OCI-LY1 (cell line): Measurements from ENCODE around the gene BET1.

Source experiments
- H2AFZ ChIP-seq: fragments of 200-600 bp; sonication (generic), shearing (Covaris generic); 2 replicates; pipeline ENCODE4 v1.6.0; 2014; ENCODE audit warnings: antibody characterized with exemption, mild to moderate bottlenecking, low read length
- H3F3A ChIP-seq: fragments of 200-600 bp; sonication (generic), shearing (Covaris generic); 2 replicates; pipeline ENCODE4 v1.6.0; 2014; ENCODE audit warnings: mild to moderate bottlenecking, antibody characterized with exemption, low read length, moderate library complexity; ENCODE audit not compliant: insufficient read depth
- H3K27ac ChIP-seq: fragments of 200-600 bp; sonication (generic); 2 replicates; pipeline ENCODE4 v1.5.1; 2014; ENCODE audit warnings: low read length, mixed run types, mild to moderate bottlenecking, low read depth; ENCODE audit not compliant: poor library complexity, severe bottlenecking
- H3K27me3 ChIP-seq: fragments of 200-600 bp; sonication (generic); 2 replicates; pipeline ENCODE4 v1.6.0; 2014; ENCODE audit warnings: antibody characterized with exemption, mild to moderate bottlenecking, low read length, moderate library complexity; ENCODE audit not compliant: insufficient read depth
- H3K36me3 ChIP-seq: fragments of 200-600 bp; sonication (generic); 2 replicates; pipeline ENCODE4 v1.6.1; 2014; ENCODE audit warnings: mild to moderate bottlenecking, antibody characterized with exemption, low read length, moderate library complexity, mixed read lengths; ENCODE audit not compliant: insufficient read depth
- H3K4me1 ChIP-seq: fragments of 200-600 bp; sonication (generic); 2 replicates; pipeline ENCODE4 v1.5.1; 2014; ENCODE audit warnings: mild to moderate bottlenecking, low read length, moderate library complexity; ENCODE audit not compliant: insufficient read depth, severe bottlenecking
- H3K4me2 ChIP-seq: fragments of 200-600 bp; sonication (generic), shearing (Covaris generic); 2 replicates; pipeline ENCODE4 v1.6.1; 2014; ENCODE audit warnings: low read length
- H3K4me3 ChIP-seq: fragments of 200-600 bp; sonication (generic); 2 replicates; pipeline ENCODE4 v1.5.1; 2014; ENCODE audit warnings: low read length, low read depth, mild to moderate bottlenecking, mixed read lengths; ENCODE audit not compliant: poor library complexity, severe bottlenecking
- H3K79me2 ChIP-seq: fragments of 200-600 bp; shearing (Covaris generic); 2 replicates; pipeline ENCODE4 v1.6.1; 2016; ENCODE audit warnings: mixed run types, low read length, mixed read lengths; ENCODE audit not compliant: insufficient read depth
- H3K9ac ChIP-seq: fragments of 200-600 bp; sonication (generic), shearing (Covaris generic); 2 replicates; pipeline ENCODE4 v1.6.1; 2014; ENCODE audit warnings: mild to moderate bottlenecking, low read length, mixed read lengths
- H3K9me2 ChIP-seq: fragments of 200-600 bp; sonication (generic), shearing (Covaris generic); 2 replicates; pipeline ENCODE4 v1.6.1; 2014; ENCODE audit warnings: low read depth, mild to moderate bottlenecking, low read length, mixed read lengths
- H3K9me3 ChIP-seq: fragments of 200-600 bp; shearing (Covaris generic); 2 replicates; pipeline ENCODE4 v1.6.1; 2014; ENCODE audit warnings: low read length, mixed read lengths
- H4K20me1 ChIP-seq: fragments of 200-600 bp; sonication (generic), shearing (Covaris generic); 2 replicates; pipeline ENCODE4 v1.6.0; 2016; ENCODE audit warnings: mild to moderate bottlenecking, low read length; ENCODE audit not compliant: insufficient read depth
- EZH2 ChIP-seq: fragments of 200-600 bp; sonication (generic), shearing (Covaris generic); IDR thresholded peaks from 2 replicates; pipeline ENCODE4 v1.8.0; 2017; ENCODE audit warnings: borderline replicate concordance, mixed run types, mild to moderate bottlenecking, antibody characterized with exemption, low read length, moderate library complexity, mixed read lengths
- TF ChIP-seq, protein P1 (sequence below): fragments of 200-600 bp; sonication (generic), shearing (Covaris generic); IDR thresholded peaks from 2 replicates; pipeline ENCODE4 v1.5.1; 2017; ENCODE audit warnings: mild to moderate bottlenecking, antibody characterized with exemption, low read length, moderate library complexity, mixed read lengths

The BET1 gene

DNA sequence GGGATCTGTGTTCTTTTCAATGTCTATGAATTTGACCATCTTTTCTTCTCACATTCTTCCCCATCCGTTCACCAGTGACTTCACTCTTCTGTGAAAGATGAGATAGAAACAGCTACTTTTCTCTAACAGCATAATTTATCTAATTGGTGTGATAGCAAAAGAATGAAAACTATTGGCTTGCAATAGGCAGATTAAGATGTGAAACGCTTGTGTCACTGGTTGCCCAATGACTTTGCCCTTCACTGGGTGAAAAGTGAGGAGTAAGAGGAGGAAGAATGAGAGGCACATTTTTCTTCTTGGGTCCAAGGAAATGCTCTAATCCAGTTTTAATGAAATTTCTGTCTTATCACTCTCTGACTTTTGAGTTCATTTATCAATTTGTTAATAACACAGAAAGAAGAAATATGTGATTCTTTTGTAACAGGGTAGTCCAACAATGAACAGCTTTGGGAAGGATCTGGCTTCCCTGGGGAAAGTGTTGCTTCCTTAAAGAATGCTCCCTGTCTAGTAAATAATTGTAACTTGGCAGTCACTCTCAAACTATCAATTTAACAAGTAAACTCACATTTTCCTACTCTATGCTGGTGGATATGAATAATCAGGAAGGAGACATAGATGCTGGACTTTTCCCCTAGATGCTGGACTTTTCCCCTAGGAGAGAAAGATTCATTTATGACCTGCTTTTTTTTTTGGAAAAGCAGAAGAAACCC, 35.1 kb downstream of the BET1 start:
- H4K20me1 ChIP-seq, result no peaks in the 10 kb centered on the region
- no peak overlapping the region for H3K27ac ChIP-seq
- TF ChIP-seq EZH2, result no peak
- TF ChIP-seq, protein P1, sequence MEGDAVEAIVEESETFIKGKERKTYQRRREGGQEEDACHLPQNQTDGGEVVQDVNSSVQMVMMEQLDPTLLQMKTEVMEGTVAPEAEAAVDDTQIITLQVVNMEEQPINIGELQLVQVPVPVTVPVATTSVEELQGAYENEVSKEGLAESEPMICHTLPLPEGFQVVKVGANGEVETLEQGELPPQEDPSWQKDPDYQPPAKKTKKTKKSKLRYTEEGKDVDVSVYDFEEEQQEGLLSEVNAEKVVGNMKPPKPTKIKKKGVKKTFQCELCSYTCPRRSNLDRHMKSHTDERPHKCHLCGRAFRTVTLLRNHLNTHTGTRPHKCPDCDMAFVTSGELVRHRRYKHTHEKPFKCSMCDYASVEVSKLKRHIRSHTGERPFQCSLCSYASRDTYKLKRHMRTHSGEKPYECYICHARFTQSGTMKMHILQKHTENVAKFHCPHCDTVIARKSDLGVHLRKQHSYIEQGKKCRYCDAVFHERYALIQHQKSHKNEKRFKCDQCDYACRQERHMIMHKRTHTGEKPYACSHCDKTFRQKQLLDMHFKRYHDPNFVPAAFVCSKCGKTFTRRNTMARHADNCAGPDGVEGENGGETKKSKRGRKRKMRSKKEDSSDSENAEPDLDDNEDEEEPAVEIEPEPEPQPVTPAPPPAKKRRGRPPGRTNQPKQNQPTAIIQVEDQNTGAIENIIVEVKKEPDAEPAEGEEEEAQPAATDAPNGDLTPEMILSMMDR, result no peak
- H3K9me3 ChIP-seq, result no peaks in the 10 kb centered on the region
- H3K79me2 ChIP-seq, result no peaks in the 10 kb centered on the region
- H3K4me2 ChIP-seq, result no peak overlapping the region
- H3K36me3 ChIP-seq, result no peaks in the 10 kb centered on the region
- no peak overlapping the region for H2AFZ ChIP-seq
- H3K4me3 ChIP-seq, result no peak overlapping the region
- H3F3A ChIP-seq, result no peaks in the 10 kb centered on the region
- H3K9me2 ChIP-seq, result no peaks in the 10 kb centered on the region
- no peaks in the 10 kb centered on the region for H3K27me3 ChIP-seq
- no peak overlapping the region for H3K9ac ChIP-seq
- H3K4me1 ChIP-seq, result no peaks in the 10 kb centered on the region

DNA sequence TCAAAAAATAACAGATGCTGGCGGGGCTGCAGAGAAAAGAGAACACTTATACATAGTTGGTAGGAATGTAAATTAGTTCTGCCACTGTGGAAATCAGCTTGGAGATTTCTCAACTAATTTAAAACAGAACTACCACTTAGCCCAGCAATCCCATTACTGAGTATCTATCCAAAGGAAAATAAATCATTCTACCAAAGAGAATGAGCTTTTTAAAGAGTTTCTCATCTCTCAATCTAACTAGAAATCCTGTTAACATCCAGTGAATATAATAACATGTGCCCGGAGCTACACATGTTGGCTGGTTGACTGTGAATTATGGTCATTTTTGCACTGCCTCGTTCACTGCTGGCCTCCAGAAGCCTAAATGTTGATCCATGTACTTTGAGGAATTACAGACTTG, 39.3 kb downstream of the BET1 start:
- Histone ChIP-seq H2AFZ (no peak overlapping the region), H3K9me3 (no peaks in the 10 kb centered on the region), H3K4me3 (no peak overlapping the region), H4K20me1 (no peaks in the 10 kb centered on the region), H3F3A (no peaks in the 10 kb centered on the region), H3K79me2 (no peaks in the 10 kb centered on the region), H3K27me3 (no peaks in the 10 kb centered on the region), H3K36me3 (no peaks in the 10 kb centered on the region), H3K9ac (no peak overlapping the region), H3K4me2 (no peak overlapping the region), H3K4me1 (no peaks in the 10 kb centered on the region), H3K9me2 (no peaks in the 10 kb centered on the region), H3K27ac (no peak overlapping the region)
- TF ChIP-seq EZH2, result no peak
- TF ChIP-seq, protein P1, result no peak

DNA sequence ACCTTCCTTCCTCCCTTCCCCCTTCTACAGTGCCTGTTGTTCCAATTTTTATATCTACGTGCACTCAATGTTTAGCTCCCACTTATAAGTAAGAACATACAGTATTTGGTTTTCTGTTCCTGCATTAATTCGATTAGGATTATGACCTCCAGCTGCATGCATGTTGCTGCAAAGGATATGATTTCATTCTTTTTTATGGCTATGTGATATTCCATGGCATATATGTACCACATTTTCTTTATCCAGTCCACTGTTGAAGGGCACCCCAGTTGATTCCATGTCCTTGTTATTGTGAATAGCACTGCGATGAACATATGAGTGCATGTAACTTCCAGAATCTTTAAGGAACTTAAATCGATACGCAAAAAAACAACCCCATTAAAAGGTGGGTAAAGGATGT, 39.9 kb downstream of the BET1 start:
- H3K4me1 ChIP-seq, result peaks cover 4% of the 10 kb centered on the region
- H3K79me2 ChIP-seq, result no peaks in the 10 kb centered on the region
- H3K36me3 ChIP-seq, result no peaks in the 10 kb centered on the region
- no peak overlapping the region for H3K9ac ChIP-seq
- H3K4me2 ChIP-seq, result no peak overlapping the region
- H2AFZ ChIP-seq, result no peak overlapping the region
- H3K4me3 ChIP-seq, result no peak overlapping the region
- no peak overlapping the region for H3K27ac ChIP-seq
- no peaks in the 10 kb centered on the region for H3F3A ChIP-seq
- H4K20me1 ChIP-seq, result no peaks in the 10 kb centered on the region
- TF ChIP-seq, protein P1, result no peak
- TF ChIP-seq EZH2, result no peak
- no peaks in the 10 kb centered on the region for H3K27me3 ChIP-seq
- no peaks in the 10 kb centered on the region for H3K9me3 ChIP-seq
- no peaks in the 10 kb centered on the region for H3K9me2 ChIP-seq
